B cell (primary cell): ENCODE data around the gene KCNJ5. TPM values are rescaled to one million over a fixed set of nuclear protein-coding genes. Genes with fewer than 3 reads are reported as not detected.

Experiments used
- ATAC-seq: fragments of 200-7000 bp; cut with Tn5 transposase; one replicate; pipeline ENCODE4 v1.10.0; 2021; ENCODE audit warnings: low read depth, mild to moderate bottlenecking, moderate number of reproducible peaks, moderate library complexity
- CTCF ChIA-PET: fragments of 350-600 bp; sonication (Branson Sonifier 250); formaldehyde crosslinking; loops from one replicate; lab custom pipeline; 2021; ENCODE audit warnings: antibody characterized with exemption, inconsistent platforms; lab: Charles Lee
- POLR2A ChIA-PET: fragments of 350-600 bp; sonication (Branson Sonifier 250); formaldehyde crosslinking; loops from one replicate; lab custom pipeline; 2021; ENCODE audit warnings: antibody characterized with exemption; lab: Charles Lee
- DNase-seq: peaks from one replicate; pipeline ENCODE4 v3.0.0; 2013
- H2AFZ ChIP-seq: 2 replicates; pipeline ENCODE4 v1.6.1; 2012; ENCODE audit warnings: mild to moderate bottlenecking, low read depth, low read length; ENCODE audit not compliant: insufficient read depth, poor library complexity, severe bottlenecking
- H3K27ac ChIP-seq, 2 donors: 1 replicate in 1 of 2; 2 replicates in 1 of 2; pipeline ENCODE4 v1.5.1; 2012 to 2013; ENCODE audit warnings: low read length in 2 of 2, mild to moderate bottlenecking in 2 of 2, moderate library complexity in 1 of 2
- H3K27me3 ChIP-seq, 4 experiments: fragments of 200-600 bp in 1 of 4; sonication (generic) in 1 of 4; replicated peaks in 1 of 4; 1 replicate in 2 of 4; 2 replicates in 2 of 4; pipeline versions ENCODE4 v1.6.1 to v1.7.0; 2013 to 2016; ENCODE audit warnings: low read length in 3 of 4, mild to moderate bottlenecking in 2 of 4, mixed read lengths in 1 of 4, moderate library complexity in 1 of 4; ENCODE audit not compliant: insufficient read depth in 4 of 4, control insufficient read depth in 3 of 4; ENCODE audit errors: control extremely low read depth in 1 of 4
- H3K36me3 ChIP-seq, 2 experiments: replicated peaks in 1 of 2; 1 replicate in 1 of 2; 2 replicates in 1 of 2; pipeline versions ENCODE4 v1.6.1 to v1.7.1; 2013; ENCODE audit warnings: low read length in 1 of 2; ENCODE audit not compliant: insufficient read depth in 2 of 2, control insufficient read depth in 1 of 2; ENCODE audit errors: control extremely low read depth in 1 of 2, extremely low read depth in 1 of 2
- H3K4me1 ChIP-seq, 2 donors: fragments of 200-600 bp in 1 of 2; sonication (generic) in 1 of 2; 1 replicate in 1 of 2; 2 replicates in 1 of 2; pipeline versions ENCODE4 v1.5.1 to v1.6.1; 2013 to 2017; ENCODE audit warnings: low read length in 2 of 2; ENCODE audit not compliant: control insufficient read depth in 2 of 2, insufficient read depth in 2 of 2
- H3K4me2 ChIP-seq: replicated peaks from 2 replicates; pipeline ENCODE3; 2012; ENCODE audit warnings: mild to moderate bottlenecking, low read depth, low read length; ENCODE audit not compliant: poor library complexity, severe bottlenecking
- H3K4me3 ChIP-seq, 5 experiments: fragments of 200-600 bp in 1 of 5; sonication (generic) in 1 of 5; 1 replicate in 3 of 5; 2 replicates in 2 of 5; pipeline versions ENCODE4 v1.5.1 to v1.7.0; 2011 to 2016; ENCODE audit warnings: low read length in 4 of 5, mild to moderate bottlenecking in 4 of 5, low read depth in 2 of 5, control low read depth in 1 of 5, moderate library complexity in 1 of 5; ENCODE audit not compliant: insufficient read depth in 1 of 5; ENCODE audit errors: control extremely low read depth in 1 of 5, extremely low read depth in 1 of 5
- H3K79me2 ChIP-seq: fragments of 200-600 bp; sonication (generic); one replicate; pipeline ENCODE4 v1.6.0; 2016; ENCODE audit warnings: low read length; ENCODE audit not compliant: control insufficient read depth, insufficient read depth
- H3K9ac ChIP-seq: fragments of 200-600 bp; sonication (generic); 2 replicates; pipeline ENCODE4 v1.6.1; 2017; ENCODE audit warnings: mild to moderate bottlenecking, low read length, moderate library complexity
- H3K9me3 ChIP-seq, 3 donors: one replicate each; pipeline versions ENCODE4 v1.6.1 to v1.7.1; 2013; ENCODE audit warnings: low read length in 2 of 3; ENCODE audit not compliant: control insufficient read depth in 2 of 3, insufficient read depth in 1 of 3; ENCODE audit errors: control extremely low read depth in 1 of 3
- H4K20me1 ChIP-seq: 2 replicates; pipeline ENCODE4 v1.6.0; 2012; ENCODE audit warnings: mild to moderate bottlenecking, low read length; ENCODE audit not compliant: insufficient read depth, control insufficient read depth, poor library complexity, severe bottlenecking
- H3K27ac Mint-ChIP-seq: one replicate; pipeline ENCODE4 v1.8.0; 2021; ENCODE audit warnings: mixed read lengths
- H3K27me3 Mint-ChIP-seq: one replicate; pipeline ENCODE4 v1.8.0; 2021; ENCODE audit warnings: mixed read lengths
- H3K4me1 Mint-ChIP-seq: one replicate; pipeline ENCODE4 v1.8.0; 2021; ENCODE audit warnings: mixed read lengths
- H3K4me3 Mint-ChIP-seq: one replicate; pipeline ENCODE4 v1.8.0; 2021; ENCODE audit warnings: mixed read lengths
- H3K9me3 Mint-ChIP-seq: one replicate; pipeline ENCODE4 v1.8.0; 2022; ENCODE audit warnings: mixed read lengths; ENCODE audit not compliant: insufficient read depth
- EZH2 ChIP-seq: IDR thresholded peaks from 2 replicates; pipeline ENCODE4 v1.6.1; 2012; ENCODE audit warnings: borderline replicate concordance, low read depth, mild to moderate bottlenecking, moderate library complexity, low read length; ENCODE audit not compliant: insufficient read depth, poor library complexity, severe bottlenecking
- WGBS: methylation state at CpG from one replicate; pipeline ENCODE4 v1.1.5; 2013; ENCODE audit warnings: missing lambda C conversion rate; ENCODE audit not compliant: insufficient coverage; 5-methylcytosine and 5-hydroxymethylcytosine counted together
- intact Hi-C: fragments of 100-400 bp; cut with micrococcal nuclease; formaldehyde crosslinking; loops from one replicate; pipeline ENCODE4 v1.10.0; 2022
- polyA plus RNA-seq: library from polyadenylated mRNA; depleted of rRNA; stranded (reverse); fragments of >200 nt; gene quantifications from 2 replicates; pipeline ENCODE4 v1.2.3, GENCODE V29; 2012
- total RNA-seq, 2 donors: library from RNA; stranded (reverse); fragments of 120-200 nt in 1 of 2; gene quantifications; 1 replicate in 1 of 2; 2 replicates in 1 of 2; pipeline versions ENCODE4 v1.2.3 to v1.2.4, GENCODE V29; 2013 to 2022
- TF ChIP-seq, protein P1 (sequence below): fragments of 200-600 bp; IDR thresholded peaks from one replicate; pipeline ENCODE4 v1.8.0; 2022; ENCODE audit warnings: antibody characterized with exemption, mild to moderate bottlenecking

Gene KCNJ5
- total and polyA plus RNA-seq, 2 donors (not counting 1 experiment from before 2014, with no cell fraction given) = 0.01 TPM; not detected in 1

- peaks cover 0 to 25% (median 16%) of the 10 kb centered on the region in 4 experiments for H3K27me3 ChIP-seq
- no peak overlapping the region for H3K4me3 ChIP-seq
- DNase-seq = no peak
- H3K4me2 ChIP-seq = no peak overlapping the region
- Mint-ChIP-seq H3K9me3 (no peaks in the 10 kb centered on the region), H3K4me1 (no peaks in the 10 kb centered on the region), H3K27me3 (peaks cover 67% of the 10 kb centered on the region), H3K4me3 (no peak overlapping the region), H3K27ac (no peak overlapping the region)
- no peaks in the 10 kb centered on the region for H3K36me3 ChIP-seq
- ChIA-PET POLR2A (no interaction called here), CTCF (interaction anchor here (4.6 kb wide), 1 partner anchor 78 kb away, joined by 41 read pairs; no protein-coding TSS in a partner anchor)
- H3K79me2 ChIP-seq = no peaks in the 10 kb centered on the region
- intact Hi-C loops = no loop called here
- WGBS = 86% methylated on average over 2 of the region's 2 CpGs
- H2AFZ ChIP-seq = no peak overlapping the region
- H3K27ac ChIP-seq = no peak overlapping the region
- H3K4me1 ChIP-seq = no peaks in the 10 kb centered on the region
- H4K20me1 ChIP-seq = no peaks in the 10 kb centered on the region
- H3K9me3 ChIP-seq = no peaks in the 10 kb centered on the region
- ATAC-seq = no peak
- no peak overlapping the region for H3K9ac ChIP-seq
- TF ChIP-seq, protein P1, sequence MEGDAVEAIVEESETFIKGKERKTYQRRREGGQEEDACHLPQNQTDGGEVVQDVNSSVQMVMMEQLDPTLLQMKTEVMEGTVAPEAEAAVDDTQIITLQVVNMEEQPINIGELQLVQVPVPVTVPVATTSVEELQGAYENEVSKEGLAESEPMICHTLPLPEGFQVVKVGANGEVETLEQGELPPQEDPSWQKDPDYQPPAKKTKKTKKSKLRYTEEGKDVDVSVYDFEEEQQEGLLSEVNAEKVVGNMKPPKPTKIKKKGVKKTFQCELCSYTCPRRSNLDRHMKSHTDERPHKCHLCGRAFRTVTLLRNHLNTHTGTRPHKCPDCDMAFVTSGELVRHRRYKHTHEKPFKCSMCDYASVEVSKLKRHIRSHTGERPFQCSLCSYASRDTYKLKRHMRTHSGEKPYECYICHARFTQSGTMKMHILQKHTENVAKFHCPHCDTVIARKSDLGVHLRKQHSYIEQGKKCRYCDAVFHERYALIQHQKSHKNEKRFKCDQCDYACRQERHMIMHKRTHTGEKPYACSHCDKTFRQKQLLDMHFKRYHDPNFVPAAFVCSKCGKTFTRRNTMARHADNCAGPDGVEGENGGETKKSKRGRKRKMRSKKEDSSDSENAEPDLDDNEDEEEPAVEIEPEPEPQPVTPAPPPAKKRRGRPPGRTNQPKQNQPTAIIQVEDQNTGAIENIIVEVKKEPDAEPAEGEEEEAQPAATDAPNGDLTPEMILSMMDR = no peak
- TF ChIP-seq EZH2 = no peak
Observed at GRCh38 chr11:128878455-128878854, 12.7 kb upstream of the KCNJ5 start.

- ChIA-PET CTCF (interaction anchor here (4.6 kb wide), 1 partner anchor 77 kb away, joined by 41 read pairs; no protein-coding TSS in a partner anchor), POLR2A (no interaction called here)
- no peak overlapping the region for H3K4me3 ChIP-seq
- peaks cover 0 to 28% (median 16%) of the 10 kb centered on the region in 4 experiments for H3K27me3 ChIP-seq
- H3K27ac Mint-ChIP-seq = no peak overlapping the region
- no peak overlapping the region for H2AFZ ChIP-seq
- H3K9me3 ChIP-seq = no peaks in the 10 kb centered on the region
- no peak overlapping the region for H3K27ac ChIP-seq
- H3K27me3 Mint-ChIP-seq = peaks cover 68% of the 10 kb centered on the region
- no peaks in the 10 kb centered on the region for H3K4me1 ChIP-seq
- TF ChIP-seq EZH2 = no peak
- TF ChIP-seq, protein P1 = no peak
- WGBS = 85% methylated on average over 9 of the region's 12 CpGs
- no peaks in the 10 kb centered on the region for H3K9me3 Mint-ChIP-seq
- ATAC-seq (no peak), DNase-seq (no peak)
- no peaks in the 10 kb centered on the region for H3K79me2 ChIP-seq
- no peak overlapping the region for H3K4me2 ChIP-seq
- H3K9ac ChIP-seq = no peak overlapping the region
- intact Hi-C loops = no loop called here
- no peaks in the 10 kb centered on the region for H4K20me1 ChIP-seq
- H3K4me1 Mint-ChIP-seq = no peaks in the 10 kb centered on the region
- no peak overlapping the region for H3K4me3 Mint-ChIP-seq
- no peaks in the 10 kb centered on the region for H3K36me3 ChIP-seq
Observed at GRCh38 chr11:128879817-128880216, 11.3 kb upstream of the KCNJ5 start.
